Fibroblast of villous mesenchyme (primary cell): ENCODE data around the gene SLC16A7. TPM values are rescaled to one million over a fixed set of nuclear protein-coding genes. Genes with fewer than 3 reads are reported as not detected.

ENCODE experiments used
- DNase-seq: peaks from one replicate; pipeline ENCODE4 v3.0.0-alpha.2; 2010; ENCODE audit warnings: low read depth
- H3K4me3 ChIP-seq: 2 replicates; pipeline ENCODE4 v1.5.1; 2011; ENCODE audit warnings: low read depth, mild to moderate bottlenecking, low read length
- CTCF ChIP-seq: IDR thresholded peaks from 2 replicates; pipeline ENCODE4 v1.5.1; 2012; ENCODE audit warnings: low read depth, mild to moderate bottlenecking, low read length; ENCODE audit not compliant: insufficient read depth
- total RNA-seq: library from RNA; depleted of rRNA; stranded (reverse); fragments of >200 nt; gene quantifications from 2 replicates; pipeline ENCODE4 v1.2.3, GENCODE V29; 2012

The SLC16A7 gene
- total RNA-seq, 1 donor = 32.0 TPM

DNA sequence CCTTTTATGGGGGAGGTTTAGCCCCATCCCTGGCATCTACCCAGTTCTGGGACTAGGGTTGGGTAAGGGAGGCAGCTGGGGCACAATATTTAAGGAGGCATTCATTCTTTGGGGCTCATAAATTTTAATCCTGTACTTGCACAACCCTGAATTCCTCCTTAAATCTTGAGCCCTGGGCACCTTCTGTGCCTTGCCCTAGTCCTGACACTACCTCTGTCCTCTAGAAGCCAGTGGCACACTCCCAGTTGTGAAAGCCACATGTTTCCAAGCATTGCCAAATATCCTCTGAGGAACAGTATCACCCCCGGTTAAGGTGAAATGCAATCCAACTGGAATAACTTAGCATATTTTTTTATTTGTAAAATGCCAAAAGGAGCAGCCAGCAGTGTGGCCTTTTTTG is 36.6 kb downstream of the SLC16A7 start:
- no peak for TF ChIP-seq CTCF
- peak; percentile 38 for DNase-seq
- no peak overlapping the region for H3K4me3 ChIP-seq

DNA sequence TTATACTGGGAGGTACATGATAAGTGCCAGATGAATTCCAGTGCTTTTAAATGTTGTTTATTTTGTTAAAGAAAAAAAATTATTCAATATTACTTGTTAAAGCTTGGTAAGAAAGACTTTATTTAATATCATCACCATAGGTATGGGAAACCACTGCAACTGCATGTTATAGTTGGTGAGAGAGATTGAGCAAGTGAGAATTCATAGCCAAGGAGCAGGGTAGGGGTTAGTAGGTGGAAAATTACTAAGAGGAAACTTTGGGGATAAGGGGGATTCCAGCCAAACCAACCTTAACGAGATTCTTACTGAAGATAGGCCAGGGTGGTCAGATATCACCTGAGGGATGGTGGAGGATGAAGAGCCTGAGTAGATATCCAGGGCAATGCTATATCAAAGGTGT is 38.4 kb downstream of the SLC16A7 start:
- TF ChIP-seq CTCF = no peak
- no peak overlapping the region for H3K4me3 ChIP-seq
- no peak for DNase-seq

DNA sequence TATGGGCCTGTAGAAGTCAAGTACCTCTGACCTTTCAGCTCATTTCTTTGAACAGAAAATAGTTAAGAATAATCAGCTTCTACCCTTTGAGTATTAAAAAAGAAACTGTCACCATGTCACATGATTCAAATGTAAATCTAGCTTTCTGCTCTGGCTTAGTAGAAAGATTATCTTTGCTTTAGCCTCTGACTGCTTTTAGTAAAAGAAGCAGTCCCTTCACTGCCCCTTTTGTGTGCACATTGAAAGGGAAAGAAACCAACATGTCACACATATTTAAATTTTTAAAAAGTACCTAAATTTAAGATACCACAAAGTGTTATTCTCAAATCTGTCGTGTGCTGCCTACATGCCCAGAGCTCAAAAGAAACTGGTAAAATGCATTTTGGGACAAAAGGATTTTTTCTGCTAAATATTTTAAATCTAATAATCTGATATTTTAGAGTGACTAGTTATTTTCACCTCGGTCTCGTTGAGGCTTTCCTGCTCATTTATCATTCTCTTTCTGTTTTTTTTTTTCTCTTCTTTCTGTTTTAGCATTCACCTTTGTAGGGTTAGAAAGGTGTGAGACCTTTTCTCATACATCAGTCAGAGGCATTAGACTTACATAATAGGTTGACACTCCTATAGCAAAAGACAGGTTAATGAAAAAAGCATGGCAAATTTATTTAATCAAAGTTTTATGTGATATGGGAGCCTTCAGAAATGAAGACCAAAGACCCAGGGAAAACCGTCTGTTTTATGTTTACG is 41.3 kb downstream of the SLC16A7 start:
- no peak overlapping the region for H3K4me3 ChIP-seq
- no peak for DNase-seq
- TF ChIP-seq CTCF = no peak

- no peak for TF ChIP-seq CTCF
- DNase-seq = no peak
- no peak overlapping the region for H3K4me3 ChIP-seq
Observed at GRCh38 chr12:59637692-59638070, 41.9 kb downstream of the SLC16A7 start.

DNA sequence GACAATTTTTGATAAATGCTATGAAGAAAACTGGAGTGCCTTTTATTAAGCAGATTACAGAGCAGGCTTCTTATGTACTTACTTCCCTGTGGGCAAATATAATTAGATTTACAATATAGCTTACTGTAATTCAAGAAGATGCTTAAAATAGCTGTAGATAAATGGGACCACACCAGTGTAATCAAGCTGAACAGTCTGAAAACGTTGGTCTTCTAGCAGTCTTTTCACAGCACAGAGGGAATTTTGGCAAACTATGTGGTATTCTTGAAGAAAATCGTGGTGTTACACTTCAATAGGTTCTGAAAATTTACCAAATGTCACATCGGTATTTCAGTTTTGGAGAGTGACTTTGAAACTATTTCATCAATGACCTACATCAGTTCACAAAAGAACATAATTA is 47.7 kb downstream of the SLC16A7 start:
- TF ChIP-seq CTCF = no peak
- DNase-seq = no peak

GRCh38 chr12:59645242-59645641 is 49.4 kb downstream of the SLC16A7 start:
- no peak for TF ChIP-seq CTCF
- no peak overlapping the region for H3K4me3 ChIP-seq
- no peak for DNase-seq

More for the DNA sequence above, 47.7 kb downstream of the SLC16A7 start:
- no peak overlapping the region for H3K4me3 ChIP-seq

- no peak for DNase-seq
- H3K4me3 ChIP-seq = no peak overlapping the region
- TF ChIP-seq CTCF = no peak
Observed at GRCh38 chr12:59646636-59647035, 50.8 kb downstream of the SLC16A7 start.
